Fibroblast of mammary gland (primary cell): ENCODE results near the gene TBPL2.
"Not testable (repeated sequence)": the region's sequence is repeated elsewhere in the genome, so short reads cannot be mapped to it uniquely, and the experiment has no call there.

Experiments
- DNase-seq: peaks from one replicate; pipeline ENCODE4 v3.0.0-alpha.2; 2010; ENCODE audit warnings: low read depth
- H3K4me3 ChIP-seq: 2 replicates; pipeline ENCODE4 v1.5.1; 2011; ENCODE audit warnings: low read depth, mild to moderate bottlenecking, low read length, moderate library complexity; ENCODE audit not compliant: control insufficient read depth
- TF ChIP-seq, protein P1 (sequence below): conservative IDR thresholded peaks from 2 replicates; pipeline ENCODE4 v1.5.1; 2011; ENCODE audit warnings: low read depth, low read length, inconsistent platforms; ENCODE audit not compliant: control insufficient read depth, insufficient read depth

Gene TBPL2

DNA sequence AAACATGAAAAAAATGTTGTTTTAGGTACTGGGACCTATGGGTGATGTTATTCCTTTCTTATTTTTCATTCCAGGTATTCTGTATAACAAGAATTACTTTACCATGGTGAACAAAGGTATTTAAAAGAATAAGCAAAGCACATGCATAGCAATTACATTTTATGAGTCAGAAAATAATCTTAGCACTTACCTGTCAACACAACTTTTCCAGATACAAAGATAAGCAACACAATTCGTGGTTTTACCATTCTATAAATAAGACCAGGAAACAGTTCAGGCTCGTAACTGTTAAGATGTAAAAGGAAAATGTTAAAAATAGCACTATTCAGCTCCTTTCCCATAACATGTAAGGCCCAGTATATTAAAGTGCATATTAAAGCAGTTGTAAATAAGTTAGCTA, 16.4 kb downstream of the TBPL2 start:
- no peak overlapping the region for H3K4me3 ChIP-seq
- TF ChIP-seq, protein P1, sequence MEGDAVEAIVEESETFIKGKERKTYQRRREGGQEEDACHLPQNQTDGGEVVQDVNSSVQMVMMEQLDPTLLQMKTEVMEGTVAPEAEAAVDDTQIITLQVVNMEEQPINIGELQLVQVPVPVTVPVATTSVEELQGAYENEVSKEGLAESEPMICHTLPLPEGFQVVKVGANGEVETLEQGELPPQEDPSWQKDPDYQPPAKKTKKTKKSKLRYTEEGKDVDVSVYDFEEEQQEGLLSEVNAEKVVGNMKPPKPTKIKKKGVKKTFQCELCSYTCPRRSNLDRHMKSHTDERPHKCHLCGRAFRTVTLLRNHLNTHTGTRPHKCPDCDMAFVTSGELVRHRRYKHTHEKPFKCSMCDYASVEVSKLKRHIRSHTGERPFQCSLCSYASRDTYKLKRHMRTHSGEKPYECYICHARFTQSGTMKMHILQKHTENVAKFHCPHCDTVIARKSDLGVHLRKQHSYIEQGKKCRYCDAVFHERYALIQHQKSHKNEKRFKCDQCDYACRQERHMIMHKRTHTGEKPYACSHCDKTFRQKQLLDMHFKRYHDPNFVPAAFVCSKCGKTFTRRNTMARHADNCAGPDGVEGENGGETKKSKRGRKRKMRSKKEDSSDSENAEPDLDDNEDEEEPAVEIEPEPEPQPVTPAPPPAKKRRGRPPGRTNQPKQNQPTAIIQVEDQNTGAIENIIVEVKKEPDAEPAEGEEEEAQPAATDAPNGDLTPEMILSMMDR, result no peak

DNA sequence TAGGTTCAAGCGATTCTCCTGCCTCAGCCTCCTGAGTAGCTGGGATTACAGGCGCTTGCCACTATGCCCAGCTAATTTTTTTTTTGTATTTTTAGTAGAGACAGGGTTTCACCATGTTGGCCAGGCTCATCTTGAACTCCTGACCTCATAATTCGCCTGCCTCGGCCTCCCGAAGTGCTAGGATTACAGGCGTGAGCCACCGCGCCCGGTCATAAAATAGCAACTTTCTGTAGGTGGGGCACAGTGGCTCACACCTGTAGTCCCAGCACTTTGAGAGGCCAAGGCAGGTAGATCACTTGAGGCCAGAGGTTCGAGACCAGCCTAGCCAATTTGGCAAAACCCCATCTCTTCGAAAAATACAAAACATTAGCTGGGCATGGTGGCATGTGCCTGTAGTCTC, 18.1 kb downstream of the TBPL2 start:
- not testable (repeated sequence) for H3K4me3 ChIP-seq, DNase-seq

More for the DNA sequence above, 16.4 kb downstream of the TBPL2 start:
- DNase-seq, result no peak

DNA sequence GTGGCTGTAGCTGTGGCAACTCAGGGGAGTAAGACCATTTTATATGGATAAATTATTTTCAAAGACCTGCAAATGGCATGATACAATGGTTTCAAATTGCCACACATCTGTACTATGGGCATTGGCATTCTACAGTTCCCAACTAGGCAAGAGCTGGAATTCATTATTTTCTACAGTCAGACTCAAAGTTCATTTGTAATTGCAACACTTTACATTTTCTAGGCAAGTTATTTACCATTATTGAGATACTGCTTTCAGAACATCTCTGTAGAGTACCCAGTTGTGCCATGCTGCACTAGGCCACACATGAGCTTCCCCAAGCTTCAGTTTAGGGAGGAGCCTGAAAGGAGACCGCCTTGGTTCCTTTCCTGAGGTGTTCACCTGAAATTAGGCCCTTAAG, 20.8 kb downstream of the TBPL2 start:
- H3K4me3 ChIP-seq, result no peak overlapping the region
- TF ChIP-seq, protein P1, result no peak
- DNase-seq, result no peak

DNA sequence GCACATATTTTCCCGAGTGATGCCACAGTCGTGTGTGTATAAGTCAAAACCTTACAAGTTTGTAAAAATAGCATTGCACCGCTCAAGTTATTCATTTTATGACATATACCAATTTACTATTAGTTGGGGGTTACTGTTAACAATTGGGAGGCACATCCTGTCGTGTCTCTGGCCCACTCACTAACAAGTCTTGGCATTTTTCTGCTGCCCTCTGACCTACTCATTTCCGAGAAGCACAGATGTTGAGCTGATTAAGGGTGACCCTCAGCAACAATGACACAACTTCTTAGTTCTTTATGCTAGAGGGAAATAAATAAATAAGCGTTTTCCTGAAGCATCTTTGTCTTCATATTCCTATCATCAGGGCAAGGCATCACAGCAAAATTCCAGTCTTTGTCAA, 22.0 kb downstream of the TBPL2 start:
- TF ChIP-seq, protein P1, result no peak
- no peak for DNase-seq
- H3K4me3 ChIP-seq, result no peak overlapping the region

DNA sequence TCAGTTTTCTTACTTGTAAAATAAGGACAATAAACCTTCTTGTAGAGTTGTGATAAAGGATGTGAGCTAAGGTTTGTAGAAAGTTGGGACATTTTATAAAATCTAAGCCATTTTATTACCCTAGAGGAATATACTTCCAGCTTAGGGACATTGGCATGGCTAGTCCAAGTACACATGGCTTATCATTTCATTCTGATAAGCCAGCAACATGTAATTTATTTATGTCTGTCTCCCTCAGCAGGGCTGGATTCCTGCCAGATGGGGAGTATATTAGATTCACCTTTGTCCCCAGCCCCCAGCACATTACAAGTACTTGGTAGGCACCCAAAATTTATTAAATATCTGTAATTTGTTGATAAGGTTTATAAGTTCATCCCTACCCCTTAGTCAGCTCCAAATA, 22.5 kb downstream of the TBPL2 start:
- no peak overlapping the region for H3K4me3 ChIP-seq
- no peak for DNase-seq
- TF ChIP-seq, protein P1, result no peak

DNA sequence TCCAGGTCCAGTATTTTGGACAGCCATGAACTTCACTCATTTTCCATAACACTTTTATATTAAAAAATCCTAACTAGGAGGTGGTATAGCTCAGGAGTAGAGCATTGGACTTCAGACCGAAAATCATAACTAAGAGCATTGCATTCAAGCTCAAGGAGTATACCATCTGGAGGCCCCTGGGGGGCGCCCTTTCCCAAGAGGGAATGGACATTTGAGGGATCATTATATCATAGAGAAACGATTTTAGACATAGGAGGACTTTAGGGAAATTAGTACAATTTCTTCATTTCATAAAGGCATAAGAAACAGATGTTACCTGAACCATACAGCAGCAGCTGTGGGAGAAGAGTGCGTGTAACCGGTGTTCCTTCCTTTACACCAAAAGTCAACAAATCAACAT, 23.6 kb downstream of the TBPL2 start:
- no peak overlapping the region for H3K4me3 ChIP-seq
- TF ChIP-seq, protein P1, result peak; percentile 55
- peak; percentile 33 for DNase-seq

DNA sequence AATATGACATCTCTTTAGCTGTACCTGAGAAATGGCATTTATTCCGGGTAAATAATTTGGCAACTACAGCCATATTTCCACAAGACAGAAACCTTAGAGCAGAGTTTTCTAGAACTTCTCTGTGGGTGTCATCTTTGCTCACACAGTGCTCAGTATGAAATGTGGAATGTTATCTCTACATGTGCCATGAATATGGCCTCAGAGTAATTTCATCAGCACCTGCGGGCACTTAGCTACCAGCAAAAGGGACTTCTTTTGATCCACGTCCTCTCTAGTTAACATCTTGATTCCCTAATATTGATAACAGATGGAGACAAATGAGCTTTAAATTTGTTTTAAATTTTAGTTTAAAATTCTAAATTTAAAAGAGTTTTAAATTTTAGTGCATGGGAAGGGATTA, 25.9 kb downstream of the TBPL2 start:
- H3K4me3 ChIP-seq, result no peak overlapping the region
- TF ChIP-seq, protein P1, result no peak
- no peak for DNase-seq

DNA sequence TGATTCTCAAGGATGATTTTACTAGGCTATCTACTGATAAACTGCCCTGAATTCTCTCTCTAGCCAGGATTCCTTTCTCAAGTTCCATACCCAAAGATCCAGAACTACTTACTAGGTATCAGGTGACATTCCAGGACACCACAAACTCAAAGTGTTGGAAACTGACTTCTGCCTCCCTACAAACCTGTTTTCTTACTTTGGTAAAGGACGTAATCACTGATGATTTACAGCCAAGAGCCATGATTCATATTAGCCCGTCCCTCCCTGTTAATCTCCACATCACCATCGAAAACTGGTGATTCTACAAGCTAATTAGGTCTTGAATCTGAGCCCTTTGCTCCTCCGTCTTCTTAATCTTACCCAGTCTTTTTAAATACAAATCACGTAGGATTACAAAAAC, 27.7 kb downstream of the TBPL2 start:
- TF ChIP-seq, protein P1, result no peak
- H3K4me3 ChIP-seq, result no peak overlapping the region
- DNase-seq, result peak; percentile 66
